GM23248 (cell line): ENCODE results near the gene DDAH1.

Source experiments
- EZH2 ChIP-seq: fragments of 200-600 bp; sonication (generic); IDR thresholded peaks from 2 replicates; pipeline ENCODE4 v1.6.1; 2018; ENCODE audit warnings: antibody characterized with exemption, mild to moderate bottlenecking; ENCODE audit not compliant: insufficient read depth, poor library complexity, severe bottlenecking
- EZH2phosphoT487 ChIP-seq: fragments of 200-600 bp; sonication (generic); IDR thresholded peaks from 2 replicates; pipeline ENCODE4 v1.6.1; 2018; ENCODE audit warnings: antibody characterized with exemption, moderate library complexity, mild to moderate bottlenecking, low read depth; ENCODE audit not compliant: insufficient read depth

DNA sequence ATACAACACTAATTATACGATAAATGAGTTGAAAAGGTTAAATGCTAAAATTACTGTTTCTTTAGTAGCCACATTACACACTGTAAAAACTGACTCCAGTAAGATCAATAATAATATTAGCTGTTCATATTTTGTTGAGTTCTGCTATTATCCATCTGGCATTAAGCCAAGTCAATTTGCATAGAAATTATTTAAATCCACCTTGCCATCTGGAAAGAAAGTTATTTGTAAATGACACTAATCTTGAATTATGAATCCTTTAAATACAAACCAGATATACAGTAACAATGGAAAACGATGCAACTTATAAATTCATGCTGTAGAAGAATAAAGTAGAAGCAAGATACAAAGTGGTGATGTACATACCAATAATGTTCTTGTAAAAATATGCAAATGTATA is 107.1 kb downstream of the DDAH1 start:
- TF ChIP-seq EZH2 (no peak), EZH2phosphoT487 (no peak)
